HEK293 (cell line): ENCODE results near the gene SCUBE1.

Source experiments
- CTCF ChIA-PET: fragments of 350-600 bp; formaldehyde crosslinking; extraction: SDS; loops from one replicate; lab custom pipeline; 2021; ENCODE audit warnings: antibody characterized with exemption; lab: Yijun Ruan, JAX
- POLR2A ChIA-PET: fragments of 300-600 bp; formaldehyde crosslinking; extraction: SDS; loops from one replicate; lab custom pipeline; 2020; ENCODE audit warnings: antibody characterized with exemption, inconsistent platforms; lab: Yijun Ruan, JAX
- H3K27ac ChIP-seq: fragments of 200-500 bp; sonication (Bioruptor generic); 2 replicates; pipeline ENCODE4 v1.5.1; 2014; ENCODE audit warnings: low read depth, low read length, control low read depth, inconsistent platforms; ENCODE audit errors: extremely low read depth
- H3K36me3 ChIP-seq, 2 experiments: fragments of 200-500 bp in 1 of 2; sonication (Bioruptor generic) in 1 of 2; 1 replicate in 1 of 2; 2 replicates in 1 of 2; pipeline ENCODE4 v1.5.1; 2014 to 2017; ENCODE audit warnings: inconsistent platforms in 2 of 2, low read length in 2 of 2; ENCODE audit not compliant: control insufficient read depth in 2 of 2, insufficient read depth in 1 of 2
- H3K4me1 ChIP-seq: fragments of 200-500 bp; sonication (Bioruptor generic); 2 replicates; pipeline ENCODE4 v1.5.1; 2014; ENCODE audit warnings: mild to moderate bottlenecking, low read length, inconsistent platforms; ENCODE audit not compliant: control insufficient read depth, insufficient read depth
- H3K4me3 ChIP-seq: 2 replicates; pipeline ENCODE4 v1.5.1; 2011; ENCODE audit warnings: low read depth, mild to moderate bottlenecking, control low read depth, low read length, moderate library complexity
- H3K9me3 ChIP-seq: fragments of 200-500 bp; sonication (Bioruptor generic); 2 replicates; pipeline ENCODE4 v1.5.1; 2014; ENCODE audit warnings: low read depth, low read length, inconsistent platforms; ENCODE audit not compliant: control insufficient read depth, insufficient read depth
- GLIS2 ChIP-seq: fragments of 450-650 bp; formaldehyde crosslinking; IDR thresholded peaks from 2 replicates; pipeline ENCODE4 v1.5.1; 2016; ENCODE audit warnings: missing biosample characterization, missing genetic modification characterization
- MYNN ChIP-seq: fragments of 450-650 bp; formaldehyde crosslinking; IDR thresholded peaks from 2 replicates; pipeline ENCODE4 v1.5.1; 2016; ENCODE audit warnings: missing biosample characterization, missing genetic modification characterization, borderline replicate concordance
- ZBTB17 ChIP-seq: fragments of 450-650 bp; formaldehyde crosslinking; IDR thresholded peaks from 2 replicates; pipeline ENCODE4 v1.5.1; 2016; ENCODE audit warnings: missing biosample characterization, missing genetic modification characterization
- ZBTB8A ChIP-seq: fragments of 450-650 bp; formaldehyde crosslinking; IDR thresholded peaks from 2 replicates; pipeline ENCODE4 v1.5.1; 2016; ENCODE audit warnings: missing biosample characterization, missing genetic modification characterization
- ZNF138 ChIP-seq: fragments of 450-650 bp; formaldehyde crosslinking; IDR thresholded peaks from 2 replicates; pipeline ENCODE4 v1.5.1; 2016; ENCODE audit warnings: missing biosample characterization, missing genetic modification characterization, borderline replicate concordance
- ZNF140 ChIP-seq: fragments of 450-650 bp; formaldehyde crosslinking; IDR thresholded peaks from 2 replicates; pipeline ENCODE4 v1.5.1; 2016; ENCODE audit warnings: missing biosample characterization, missing genetic modification characterization
- ZNF23 ChIP-seq: fragments of 450-650 bp; formaldehyde crosslinking; IDR thresholded peaks from 2 replicates; pipeline ENCODE4 v1.5.1; 2016; ENCODE audit warnings: missing biosample characterization, missing genetic modification characterization, borderline replicate concordance
- ZNF350 ChIP-seq: fragments of 450-650 bp; formaldehyde crosslinking; IDR thresholded peaks from 2 replicates; pipeline ENCODE4 v1.5.0; 2017; ENCODE audit warnings: missing biosample characterization, mild to moderate bottlenecking, missing genetic modification characterization
- ZNF366 ChIP-seq: fragments of 450-650 bp; formaldehyde crosslinking; conservative IDR thresholded peaks from 2 replicates; pipeline ENCODE4 v1.5.1; 2016; ENCODE audit warnings: missing biosample characterization, missing genetic modification characterization
- ZNF664 ChIP-seq: fragments of 450-650 bp; formaldehyde crosslinking; IDR thresholded peaks from 2 replicates; pipeline ENCODE4 v1.5.1; 2016; ENCODE audit warnings: missing biosample characterization, missing genetic modification characterization
- ZNF707 ChIP-seq: fragments of 450-650 bp; formaldehyde crosslinking; IDR thresholded peaks from 2 replicates; pipeline ENCODE4 v1.5.1; 2016; ENCODE audit warnings: missing biosample characterization, missing genetic modification characterization
- ZNF777 ChIP-seq: fragments of 450-650 bp; formaldehyde crosslinking; IDR thresholded peaks from 2 replicates; pipeline ENCODE4 v1.5.1; 2017; ENCODE audit warnings: missing biosample characterization, missing genetic modification characterization, borderline replicate concordance
- ZNF785 ChIP-seq: fragments of 450-650 bp; formaldehyde crosslinking; IDR thresholded peaks from 2 replicates; pipeline ENCODE4 v1.5.1; 2016; ENCODE audit warnings: missing biosample characterization, missing genetic modification characterization
- TF ChIP-seq, protein P1 (sequence below): fragments of 450-650 bp; formaldehyde crosslinking; IDR thresholded peaks from 2 replicates; pipeline ENCODE4 v1.5.1; 2017; ENCODE audit warnings: missing biosample characterization, missing genetic modification characterization
- TF ChIP-seq, protein P2 (sequence below): IDR thresholded peaks from 2 replicates; pipeline ENCODE4 v1.6.1; 2011; ENCODE audit warnings: mild to moderate bottlenecking, low read depth, low read length, borderline replicate concordance
- TF ChIP-seq, protein P3 (sequence below): fragments of 450-650 bp; formaldehyde crosslinking; IDR thresholded peaks from 2 replicates; pipeline ENCODE4 v1.5.1; 2016; ENCODE audit warnings: missing biosample characterization, missing genetic modification characterization
- TF ChIP-seq, protein P4 (sequence below): fragments of 450-650 bp; IDR thresholded peaks from 2 replicates; pipeline ENCODE4 v1.5.1; 2018; ENCODE audit warnings: missing biosample characterization, missing genetic modification characterization
- TF ChIP-seq, protein P5 (sequence below): fragments of 450-650 bp; formaldehyde crosslinking; IDR thresholded peaks from 2 replicates; pipeline ENCODE4 v1.5.1; 2016; ENCODE audit warnings: missing biosample characterization, missing genetic modification characterization
- TF ChIP-seq, protein P6 (sequence below): fragments of 450-650 bp; formaldehyde crosslinking; IDR thresholded peaks from 2 replicates; pipeline ENCODE4 v1.5.1; 2016; ENCODE audit warnings: missing biosample characterization, missing genetic modification characterization
- TF ChIP-seq, protein P7 (sequence below): fragments of 450-650 bp; formaldehyde crosslinking; IDR thresholded peaks from 2 replicates; pipeline ENCODE4 v1.5.1; 2016; ENCODE audit warnings: missing biosample characterization, missing genetic modification characterization

The SCUBE1 gene

DNA sequence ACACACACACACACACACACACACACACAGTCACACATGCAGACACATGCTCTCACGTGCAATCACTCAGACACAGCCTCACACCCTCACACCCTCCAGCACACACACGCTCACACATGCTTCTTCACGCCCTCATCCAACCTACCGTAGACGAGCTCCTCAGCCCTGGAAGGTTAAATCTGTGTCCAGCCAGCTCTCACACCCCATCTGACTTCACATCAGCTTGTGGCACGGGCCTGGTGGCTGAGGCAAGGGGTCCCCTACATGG lies 1.3 kb upstream of the SCUBE1 start (continued):
- TF ChIP-seq, protein P1, sequence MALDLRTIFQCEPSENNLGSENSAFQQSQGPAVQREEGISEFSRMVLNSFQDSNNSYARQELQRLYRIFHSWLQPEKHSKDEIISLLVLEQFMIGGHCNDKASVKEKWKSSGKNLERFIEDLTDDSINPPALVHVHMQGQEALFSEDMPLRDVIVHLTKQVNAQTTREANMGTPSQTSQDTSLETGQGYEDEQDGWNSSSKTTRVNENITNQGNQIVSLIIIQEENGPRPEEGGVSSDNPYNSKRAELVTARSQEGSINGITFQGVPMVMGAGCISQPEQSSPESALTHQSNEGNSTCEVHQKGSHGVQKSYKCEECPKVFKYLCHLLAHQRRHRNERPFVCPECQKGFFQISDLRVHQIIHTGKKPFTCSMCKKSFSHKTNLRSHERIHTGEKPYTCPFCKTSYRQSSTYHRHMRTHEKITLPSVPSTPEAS (tag by site-specific recombination): peak; percentile 96

DNA sequence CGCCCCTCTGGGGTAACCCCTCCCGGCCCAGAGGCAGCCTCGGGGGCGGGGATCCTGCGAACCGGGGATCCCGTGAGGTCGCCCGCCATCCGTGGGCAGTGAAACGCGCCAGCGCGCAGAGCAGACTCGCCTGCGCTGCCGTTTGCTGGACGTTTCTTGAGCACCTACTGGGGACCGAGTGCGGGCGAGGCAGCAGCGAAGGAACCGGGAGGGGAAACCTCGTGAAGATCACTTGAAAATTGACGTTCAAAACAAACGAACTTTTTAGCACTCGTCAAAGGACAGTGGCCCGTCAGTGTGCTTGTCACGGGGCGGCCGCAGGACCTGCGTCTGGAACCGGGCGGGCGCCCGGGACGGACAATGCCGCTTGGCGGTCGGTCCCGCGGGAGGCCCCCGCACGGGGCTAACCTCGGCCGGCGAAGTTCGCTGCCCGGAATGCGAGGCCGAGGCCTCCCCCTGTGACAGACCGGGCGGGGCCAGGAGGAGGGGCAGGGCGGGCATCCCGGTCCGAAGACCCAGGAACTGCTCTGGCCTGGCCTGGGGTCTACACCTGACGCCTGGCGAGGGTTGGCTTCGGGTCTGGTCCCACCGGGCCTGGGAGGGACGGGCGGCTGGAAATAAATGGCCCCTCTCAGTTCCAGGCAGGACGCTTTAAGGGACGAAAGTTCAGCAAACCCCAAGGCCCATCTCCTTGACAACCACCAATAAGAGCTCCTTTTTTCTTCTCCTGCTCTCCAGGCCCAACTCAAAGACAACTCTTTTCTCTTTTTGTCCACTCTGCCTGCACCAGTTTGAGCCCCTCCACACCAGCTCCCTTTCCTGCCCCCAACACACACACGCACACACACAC lies 723 bp upstream of the SCUBE1 start:
- no peak overlapping the region for H3K4me3 ChIP-seq

DNA sequence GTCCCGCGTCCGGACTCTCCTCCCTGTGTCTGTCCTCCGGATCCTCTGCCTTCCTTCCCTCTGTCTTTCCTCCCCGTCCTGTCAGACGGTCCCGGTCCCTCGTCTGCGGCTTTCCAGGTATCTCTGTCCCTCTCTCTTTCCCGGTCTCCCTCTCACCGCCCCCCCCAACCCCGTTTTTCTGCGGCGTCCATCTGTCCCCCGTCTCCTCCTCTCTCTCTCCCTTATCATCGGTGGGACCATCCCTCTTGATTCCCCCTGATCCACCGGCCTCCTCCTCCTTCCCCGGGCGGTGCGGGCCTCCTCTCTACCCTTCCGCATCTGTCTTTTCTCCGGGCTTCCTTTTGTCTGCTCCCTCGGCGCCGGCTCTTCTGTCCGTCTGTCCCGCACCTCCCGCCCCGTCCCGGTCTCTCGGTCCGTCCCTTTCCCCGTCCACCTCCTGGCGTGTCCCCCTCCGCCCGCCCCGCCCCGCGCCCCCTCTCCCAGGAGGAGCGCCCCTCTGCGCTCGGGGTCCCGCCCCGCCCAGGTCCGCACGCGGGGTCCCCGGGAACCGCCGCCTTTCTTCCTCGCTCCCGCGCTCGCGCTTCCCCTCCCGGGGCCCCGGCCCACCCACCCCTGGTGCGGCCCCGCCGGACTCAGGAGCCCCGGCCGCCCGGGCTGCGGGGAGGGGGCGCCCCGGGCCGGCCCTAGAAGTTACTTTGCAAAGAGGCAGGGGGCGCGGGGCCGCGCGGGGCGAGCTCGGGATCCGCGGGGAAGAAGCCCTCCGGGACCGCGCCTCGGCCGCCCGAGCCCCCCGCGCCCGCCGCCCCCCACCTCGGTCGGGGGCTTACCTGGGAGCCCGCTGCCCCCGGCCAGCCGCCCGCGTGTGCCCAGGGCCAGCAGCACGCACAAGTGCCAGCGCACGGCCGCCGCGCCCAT lies 568 bp downstream of the SCUBE1 start:
- no peak overlapping the region for H3K27ac ChIP-seq
- no peaks in the 10 kb centered on the region for H3K9me3 ChIP-seq
- ChIA-PET POLR2A (no interaction called here), CTCF (interaction anchor here (0.6 to 5.9 kb wide), 4 partner anchors 32 to 112 kb away, joined by 3 to 318 read pairs (median 66); no protein-coding TSS in a partner anchor)
- H3K4me1 ChIP-seq: no peaks in the 10 kb centered on the region; the same call in 1 of the 2 replicates
- H3K4me3 ChIP-seq: peak overlapping the region; percentile 25
- H3K36me3 ChIP-seq: no peaks in the 10 kb centered on the region
- TF ChIP-seq, protein P2, sequence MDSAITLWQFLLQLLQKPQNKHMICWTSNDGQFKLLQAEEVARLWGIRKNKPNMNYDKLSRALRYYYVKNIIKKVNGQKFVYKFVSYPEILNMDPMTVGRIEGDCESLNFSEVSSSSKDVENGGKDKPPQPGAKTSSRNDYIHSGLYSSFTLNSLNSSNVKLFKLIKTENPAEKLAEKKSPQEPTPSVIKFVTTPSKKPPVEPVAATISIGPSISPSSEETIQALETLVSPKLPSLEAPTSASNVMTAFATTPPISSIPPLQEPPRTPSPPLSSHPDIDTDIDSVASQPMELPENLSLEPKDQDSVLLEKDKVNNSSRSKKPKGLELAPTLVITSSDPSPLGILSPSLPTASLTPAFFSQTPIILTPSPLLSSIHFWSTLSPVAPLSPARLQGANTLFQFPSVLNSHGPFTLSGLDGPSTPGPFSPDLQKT: no peak
- TF ChIP-seq, protein P3, sequence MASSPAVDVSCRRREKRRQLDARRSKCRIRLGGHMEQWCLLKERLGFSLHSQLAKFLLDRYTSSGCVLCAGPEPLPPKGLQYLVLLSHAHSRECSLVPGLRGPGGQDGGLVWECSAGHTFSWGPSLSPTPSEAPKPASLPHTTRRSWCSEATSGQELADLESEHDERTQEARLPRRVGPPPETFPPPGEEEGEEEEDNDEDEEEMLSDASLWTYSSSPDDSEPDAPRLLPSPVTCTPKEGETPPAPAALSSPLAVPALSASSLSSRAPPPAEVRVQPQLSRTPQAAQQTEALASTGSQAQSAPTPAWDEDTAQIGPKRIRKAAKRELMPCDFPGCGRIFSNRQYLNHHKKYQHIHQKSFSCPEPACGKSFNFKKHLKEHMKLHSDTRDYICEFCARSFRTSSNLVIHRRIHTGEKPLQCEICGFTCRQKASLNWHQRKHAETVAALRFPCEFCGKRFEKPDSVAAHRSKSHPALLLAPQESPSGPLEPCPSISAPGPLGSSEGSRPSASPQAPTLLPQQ (tag by site-specific recombination): no peak
- no peak for TF ChIP-seq ZNF707 (tag by site-specific recombination)
- TF ChIP-seq ZBTB17 (tag by site-specific recombination): no peak
- TF ChIP-seq, protein P4, sequence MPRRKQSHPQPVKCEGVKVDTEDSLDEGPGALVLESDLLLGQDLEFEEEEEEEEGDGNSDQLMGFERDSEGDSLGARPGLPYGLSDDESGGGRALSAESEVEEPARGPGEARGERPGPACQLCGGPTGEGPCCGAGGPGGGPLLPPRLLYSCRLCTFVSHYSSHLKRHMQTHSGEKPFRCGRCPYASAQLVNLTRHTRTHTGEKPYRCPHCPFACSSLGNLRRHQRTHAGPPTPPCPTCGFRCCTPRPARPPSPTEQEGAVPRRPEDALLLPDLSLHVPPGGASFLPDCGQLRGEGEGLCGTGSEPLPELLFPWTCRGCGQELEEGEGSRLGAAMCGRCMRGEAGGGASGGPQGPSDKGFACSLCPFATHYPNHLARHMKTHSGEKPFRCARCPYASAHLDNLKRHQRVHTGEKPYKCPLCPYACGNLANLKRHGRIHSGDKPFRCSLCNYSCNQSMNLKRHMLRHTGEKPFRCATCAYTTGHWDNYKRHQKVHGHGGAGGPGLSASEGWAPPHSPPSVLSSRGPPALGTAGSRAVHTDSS: no peak
- no peak for TF ChIP-seq ZNF785 (tag by site-specific recombination)
- TF ChIP-seq ZNF366 (tag by site-specific recombination): peak; percentile 69
- TF ChIP-seq, protein P5, sequence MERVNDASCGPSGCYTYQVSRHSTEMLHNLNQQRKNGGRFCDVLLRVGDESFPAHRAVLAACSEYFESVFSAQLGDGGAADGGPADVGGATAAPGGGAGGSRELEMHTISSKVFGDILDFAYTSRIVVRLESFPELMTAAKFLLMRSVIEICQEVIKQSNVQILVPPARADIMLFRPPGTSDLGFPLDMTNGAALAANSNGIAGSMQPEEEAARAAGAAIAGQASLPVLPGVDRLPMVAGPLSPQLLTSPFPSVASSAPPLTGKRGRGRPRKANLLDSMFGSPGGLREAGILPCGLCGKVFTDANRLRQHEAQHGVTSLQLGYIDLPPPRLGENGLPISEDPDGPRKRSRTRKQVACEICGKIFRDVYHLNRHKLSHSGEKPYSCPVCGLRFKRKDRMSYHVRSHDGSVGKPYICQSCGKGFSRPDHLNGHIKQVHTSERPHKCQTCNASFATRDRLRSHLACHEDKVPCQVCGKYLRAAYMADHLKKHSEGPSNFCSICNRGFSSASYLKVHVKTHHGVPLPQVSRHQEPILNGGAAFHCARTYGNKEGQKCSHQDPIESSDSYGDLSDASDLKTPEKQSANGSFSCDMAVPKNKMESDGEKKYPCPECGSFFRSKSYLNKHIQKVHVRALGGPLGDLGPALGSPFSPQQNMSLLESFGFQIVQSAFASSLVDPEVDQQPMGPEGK (tag by site-specific recombination): peak; percentile 44

More for the DNA sequence above, 723 bp upstream of the SCUBE1 start:
- POLR2A ChIA-PET: no interaction called here
- H3K36me3 ChIP-seq: no peaks in the 10 kb centered on the region
- no peak overlapping the region for H3K27ac ChIP-seq
- no peak for TF ChIP-seq ZNF138 (tag by site-specific recombination)
- TF ChIP-seq ZNF350: no peak
- TF ChIP-seq ZNF140 (tag by site-specific recombination): no peak
- 0 out of 2 replicates have a peak, but pooled peaks have one; percentile 6 for TF ChIP-seq ZBTB8A (tag by site-specific recombination)
- TF ChIP-seq, protein P6, sequence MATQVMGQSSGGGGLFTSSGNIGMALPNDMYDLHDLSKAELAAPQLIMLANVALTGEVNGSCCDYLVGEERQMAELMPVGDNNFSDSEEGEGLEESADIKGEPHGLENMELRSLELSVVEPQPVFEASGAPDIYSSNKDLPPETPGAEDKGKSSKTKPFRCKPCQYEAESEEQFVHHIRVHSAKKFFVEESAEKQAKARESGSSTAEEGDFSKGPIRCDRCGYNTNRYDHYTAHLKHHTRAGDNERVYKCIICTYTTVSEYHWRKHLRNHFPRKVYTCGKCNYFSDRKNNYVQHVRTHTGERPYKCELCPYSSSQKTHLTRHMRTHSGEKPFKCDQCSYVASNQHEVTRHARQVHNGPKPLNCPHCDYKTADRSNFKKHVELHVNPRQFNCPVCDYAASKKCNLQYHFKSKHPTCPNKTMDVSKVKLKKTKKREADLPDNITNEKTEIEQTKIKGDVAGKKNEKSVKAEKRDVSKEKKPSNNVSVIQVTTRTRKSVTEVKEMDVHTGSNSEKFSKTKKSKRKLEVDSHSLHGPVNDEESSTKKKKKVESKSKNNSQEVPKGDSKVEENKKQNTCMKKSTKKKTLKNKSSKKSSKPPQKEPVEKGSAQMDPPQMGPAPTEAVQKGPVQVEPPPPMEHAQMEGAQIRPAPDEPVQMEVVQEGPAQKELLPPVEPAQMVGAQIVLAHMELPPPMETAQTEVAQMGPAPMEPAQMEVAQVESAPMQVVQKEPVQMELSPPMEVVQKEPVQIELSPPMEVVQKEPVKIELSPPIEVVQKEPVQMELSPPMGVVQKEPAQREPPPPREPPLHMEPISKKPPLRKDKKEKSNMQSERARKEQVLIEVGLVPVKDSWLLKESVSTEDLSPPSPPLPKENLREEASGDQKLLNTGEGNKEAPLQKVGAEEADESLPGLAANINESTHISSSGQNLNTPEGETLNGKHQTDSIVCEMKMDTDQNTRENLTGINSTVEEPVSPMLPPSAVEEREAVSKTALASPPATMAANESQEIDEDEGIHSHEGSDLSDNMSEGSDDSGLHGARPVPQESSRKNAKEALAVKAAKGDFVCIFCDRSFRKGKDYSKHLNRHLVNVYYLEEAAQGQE (tag by site-specific recombination): no peak
- TF ChIP-seq ZNF777 (tag by site-specific recombination): peak; percentile 41; the same call in 1 of the 2 replicates
- TF ChIP-seq GLIS2: peak; percentile 51; the same call in 1 of the 2 replicates
- 0 out of 2 replicates have a peak, but pooled peaks have one; percentile 51 for TF ChIP-seq MYNN (tag by site-specific recombination)
- no peak for TF ChIP-seq ZNF23
- TF ChIP-seq, protein P7, sequence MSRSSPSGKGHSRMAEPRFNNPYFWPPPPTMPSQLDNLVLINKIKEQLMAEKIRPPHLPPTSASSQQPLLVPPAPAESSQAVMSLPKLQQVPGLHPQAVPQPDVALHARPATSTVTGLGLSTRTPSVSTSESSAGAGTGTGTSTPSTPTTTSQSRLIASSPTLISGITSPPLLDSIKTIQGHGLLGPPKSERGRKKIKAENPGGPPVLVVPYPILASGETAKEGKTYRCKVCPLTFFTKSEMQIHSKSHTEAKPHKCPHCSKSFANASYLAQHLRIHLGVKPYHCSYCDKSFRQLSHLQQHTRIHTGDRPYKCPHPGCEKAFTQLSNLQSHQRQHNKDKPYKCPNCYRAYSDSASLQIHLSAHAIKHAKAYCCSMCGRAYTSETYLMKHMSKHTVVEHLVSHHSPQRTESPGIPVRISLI (tag by site-specific recombination): no peak
- peak; percentile 68; the same call in 1 of the 2 replicates for TF ChIP-seq ZNF664 (tag by site-specific recombination)
- CTCF ChIA-PET: interaction anchor here (0.5 to 5.9 kb wide), 8 partner anchors 22 to 1322 kb away, joined by 3 to 318 read pairs (median 3); no protein-coding TSS in a partner anchor
- no peaks in the 10 kb centered on the region; the same call in 1 of the 2 replicates for H3K4me1 ChIP-seq
- no peaks in the 10 kb centered on the region for H3K9me3 ChIP-seq
